Stomach (tissue), 9 donors: Measurements from ENCODE around the gene CELSR1. TPM values are rescaled to one million over a fixed set of nuclear protein-coding genes. Genes with fewer than 3 reads are reported as not detected.

Experiments
- DNase-seq, 2 donors: peaks; one replicate each; pipeline versions ENCODE4 v3.0.0 to v3.0.0-alpha.2; 2013 to 2019
- H3K27ac ChIP-seq, 5 donors: fragments of 200-600 bp in 4 of 5; sonication (generic) in 4 of 5; one replicate each; pipeline ENCODE4 v1.5.1; 2013 to 2019; ENCODE audit warnings: mild to moderate bottlenecking in 1 of 5, moderate library complexity in 1 of 5
- H3K27me3 ChIP-seq, 3 donors: fragments of 200-600 bp; sonication (generic); one replicate each; pipeline ENCODE4 v1.5.1; 2017 to 2019; ENCODE audit warnings: mixed run types in 1 of 3
- H3K36me3 ChIP-seq, 4 donors: fragments of 200-600 bp; sonication (generic); 1 replicate in 3 of 4; 2 replicates in 1 of 4; pipeline ENCODE4 v1.5.1; 2016 to 2019
- H3K4me1 ChIP-seq, 4 donors: fragments of 200-600 bp; sonication (generic); one replicate each; pipeline ENCODE4 v1.5.1; 2016 to 2019
- H3K4me3 ChIP-seq, 4 donors: fragments of 200-600 bp; sonication (generic) in 3 of 4; one replicate each; pipeline ENCODE4 v1.5.1; 2016 to 2019; ENCODE audit warnings: mild to moderate bottlenecking in 1 of 4
- H3K9me3 ChIP-seq, 4 donors: fragments of 200-600 bp; sonication (generic); one replicate each; pipeline ENCODE4 v1.5.1; 2016 to 2019
- EP300 ChIP-seq: sonication (generic); formaldehyde crosslinking; IDR thresholded peaks from one replicate; pipeline ENCODE4 v1.6.1; 2017; ENCODE audit warnings: antibody characterized with exemption
- POLR2A ChIP-seq, 4 donors: fragments of 450-650 bp; IDR thresholded peaks; one replicate each; pipeline ENCODE4 v1.6.1; 2016; ENCODE audit warnings: antibody characterized with exemption in 4 of 4, control low read depth in 2 of 4, mild to moderate bottlenecking in 1 of 4, moderate library complexity in 1 of 4
- POLR2AphosphoS5 ChIP-seq, 3 donors: sonication (generic); formaldehyde crosslinking; IDR thresholded peaks; one replicate each; pipeline ENCODE4 v1.6.1; 2016; ENCODE audit warnings: antibody characterized with exemption in 3 of 3
- WGBS, 5 donors: extraction: QIAGEN DNeasy Blood & Tissue Kit in 3 of 5; methylation state at CpG; one replicate each; pipeline versions ENCODE4 v1.1.5 to v1.1.7; 2013 to 2018; 5-methylcytosine and 5-hydroxymethylcytosine counted together
- intact Hi-C: fragments of 100-400 bp; cut with DNase I; formaldehyde crosslinking; loops from one replicate; pipeline ENCODE4 v1.15.1; 2023; ENCODE audit warnings: low total_unique reads
- polyA plus RNA-seq, 3 donors: library from polyadenylated mRNA; stranded (reverse); fragments of 200-250 nt; gene quantifications; one replicate each; pipeline ENCODE4 v1.2.3, GENCODE V29; 2013
- total RNA-seq, 5 donors: library from RNA; depleted of rRNA; stranded (reverse); fragments of >200 nt; gene quantifications; one replicate each; pipeline versions ENCODE4 v1.1.0 to v1.2.3, GENCODE V29; 2014 to 2016
- TF ChIP-seq, protein P1 (sequence below), 7 experiments: fragments of 450-650 bp in 4 of 7; fragments of 200-600 bp in 3 of 7; sonication (generic) in 3 of 7; IDR thresholded peaks; one replicate each; pipeline ENCODE4 v1.5.1; 2016 to 2019; ENCODE audit warnings: antibody characterized with exemption in 7 of 7, control low read depth in 2 of 7, mild to moderate bottlenecking in 1 of 7
- donor health status: healthy with polysubstance abuse.
- donor health status: Bipolar disorder and iron deficiency.
- donor health status: healthy.

Gene CELSR1
- total and polyA plus RNA-seq, 8 donors = 0.29 to 78.2 (median 13.4) TPM

DNA sequence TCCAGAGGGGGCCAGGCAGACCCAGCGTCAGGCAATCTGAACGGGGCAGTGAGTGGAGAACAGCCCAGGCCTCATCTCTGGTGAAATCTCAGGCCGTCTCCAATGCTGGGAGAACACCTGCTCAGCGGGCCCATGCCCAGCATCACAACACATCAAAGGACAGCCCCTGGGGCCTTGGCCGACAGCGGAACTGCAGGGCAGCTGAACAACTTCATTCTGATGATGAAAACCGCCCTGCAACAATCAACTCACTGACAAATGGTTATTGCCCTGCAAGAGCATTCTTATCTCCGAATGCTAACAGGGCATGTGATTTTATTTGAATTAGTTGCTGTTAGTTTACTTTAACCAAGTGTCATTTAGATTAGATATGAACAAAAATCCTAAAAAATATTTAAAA lies 14.6 kb downstream of the CELSR1 start:
- intact Hi-C loops = no loop called here
- DNase-seq = peak in 1 of 2 donors; percentile 49

GRCh38 chr22:46521994-46522393 lies 15.4 kb downstream of the CELSR1 start:
- Histone ChIP-seq H3K27me3 (peaks cover 0 to 12% (median 0%) of the 10 kb centered on the region in 3 donors), H3K36me3 (no peaks in the 10 kb centered on the region), H3K9me3 (no peaks in the 10 kb centered on the region), H3K4me3 (no peak overlapping the region), H3K4me1 (peaks cover 4 to 16% (median 13%) of the 10 kb centered on the region in 4 donors), H3K27ac (no peak overlapping the region)
- DNase-seq = no peak
- 86 to 95% (median 92%) methylated on average over 5 of the region's 5 CpGs for WGBS, 5 donors
- TF ChIP-seq POLR2A (IDR thresholded peaks at IDR 0.05) (no peak), POLR2AphosphoS5 (IDR thresholded peaks at IDR 0.05) (no peak), EP300 (no peak)
- TF ChIP-seq, protein P1, sequence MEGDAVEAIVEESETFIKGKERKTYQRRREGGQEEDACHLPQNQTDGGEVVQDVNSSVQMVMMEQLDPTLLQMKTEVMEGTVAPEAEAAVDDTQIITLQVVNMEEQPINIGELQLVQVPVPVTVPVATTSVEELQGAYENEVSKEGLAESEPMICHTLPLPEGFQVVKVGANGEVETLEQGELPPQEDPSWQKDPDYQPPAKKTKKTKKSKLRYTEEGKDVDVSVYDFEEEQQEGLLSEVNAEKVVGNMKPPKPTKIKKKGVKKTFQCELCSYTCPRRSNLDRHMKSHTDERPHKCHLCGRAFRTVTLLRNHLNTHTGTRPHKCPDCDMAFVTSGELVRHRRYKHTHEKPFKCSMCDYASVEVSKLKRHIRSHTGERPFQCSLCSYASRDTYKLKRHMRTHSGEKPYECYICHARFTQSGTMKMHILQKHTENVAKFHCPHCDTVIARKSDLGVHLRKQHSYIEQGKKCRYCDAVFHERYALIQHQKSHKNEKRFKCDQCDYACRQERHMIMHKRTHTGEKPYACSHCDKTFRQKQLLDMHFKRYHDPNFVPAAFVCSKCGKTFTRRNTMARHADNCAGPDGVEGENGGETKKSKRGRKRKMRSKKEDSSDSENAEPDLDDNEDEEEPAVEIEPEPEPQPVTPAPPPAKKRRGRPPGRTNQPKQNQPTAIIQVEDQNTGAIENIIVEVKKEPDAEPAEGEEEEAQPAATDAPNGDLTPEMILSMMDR (IDR thresholded peaks at IDR 0.05) = no peak
- intact Hi-C loops = no loop called here

More for the DNA sequence above, 14.6 kb downstream of the CELSR1 start:
- Histone ChIP-seq H3K36me3 (no peaks in the 10 kb centered on the region), H3K4me1 (peaks cover 4 to 24% (median 17%) of the 10 kb centered on the region in 4 donors), H3K9me3 (no peaks in the 10 kb centered on the region), H3K27ac (no peak overlapping the region), H3K4me3 (no peak overlapping the region), H3K27me3 (peaks cover 0 to 16% (median 0%) of the 10 kb centered on the region in 3 donors)
- WGBS, 5 donors = 26 to 55% (median 35%) methylated on average over 8 of the region's 8 CpGs
- TF ChIP-seq POLR2A (IDR thresholded peaks at IDR 0.05) = no peak
- TF ChIP-seq EP300 = no peak
- TF ChIP-seq, protein P1 (IDR thresholded peaks at IDR 0.05) = no peak
- no peak for TF ChIP-seq POLR2AphosphoS5 (IDR thresholded peaks at IDR 0.05)

GRCh38 chr22:46520880-46521279 lies 16.5 kb downstream of the CELSR1 start:
- H3K9me3 ChIP-seq = no peaks in the 10 kb centered on the region
- TF ChIP-seq POLR2AphosphoS5 (IDR thresholded peaks at IDR 0.05) (no peak), EP300 (no peak), POLR2A (IDR thresholded peaks at IDR 0.05) (no peak)
- TF ChIP-seq, protein P1 (IDR thresholded peaks at IDR 0.05) = no peak
- peaks cover 0 to 3% (median 0%) of the 10 kb centered on the region in 3 donors for H3K27me3 ChIP-seq
- intact Hi-C loops = no loop called here
- no peaks in the 10 kb centered on the region for H3K36me3 ChIP-seq
- WGBS, 5 donors = 92 to 93% (median 92%) methylated on average over 8 of the region's 8 CpGs
- no peak overlapping the region for H3K27ac ChIP-seq
- DNase-seq = no peak
- peaks cover 0 to 5% (median 5%) of the 10 kb centered on the region in 4 donors for H3K4me1 ChIP-seq
- H3K4me3 ChIP-seq = no peak overlapping the region

- no peak for TF ChIP-seq POLR2A (IDR thresholded peaks at IDR 0.05)
- TF ChIP-seq POLR2AphosphoS5 (IDR thresholded peaks at IDR 0.05) = no peak
- TF ChIP-seq EP300 = no peak
- TF ChIP-seq, protein P1 (IDR thresholded peaks at IDR 0.05) = no peak
- no peak overlapping the region for H3K4me3 ChIP-seq
- H3K27ac ChIP-seq = no peak overlapping the region
- DNase-seq = no peak
- intact Hi-C loops = no loop called here
- H3K9me3 ChIP-seq = no peaks in the 10 kb centered on the region
- H3K36me3 ChIP-seq = no peaks in the 10 kb centered on the region
- WGBS, 5 donors = 90 to 93% (median 92%) methylated on average over 8 to 9 of the region's 9 CpGs
- no peaks in the 10 kb centered on the region for H3K27me3 ChIP-seq
- no peaks in the 10 kb centered on the region for H3K4me1 ChIP-seq
These were observed 18.0 kb downstream of the CELSR1 start for GRCh38 chr22:46519377-46519776.
